ENCODE measurements around the gene CREBBP. TPM values are rescaled to one million over a fixed set of nuclear protein-coding genes. Genes with fewer than 3 reads are reported as not detected.

CREBBP gene
- total RNA-seq, 1 experiment from 2014 or later: 79.1 TPM

GRCh38 chr16:3744018-3744417 is 136.5 kb downstream of the CREBBP start:
- Histone ChIP-seq H2AFZ (ENCODE audit: low read length) (no peak overlapping the region), H2BK20ac (ENCODE audit: low read depth, low read length, poor library complexity, severe bottlenecking) (no peak overlapping the region), H4K5ac (ENCODE audit: insufficient read length, low read depth, low read length) (no peak overlapping the region), H3K56ac (ENCODE audit: insufficient read length, low read depth, low read length) (no peak overlapping the region), H4K8ac (replicated peaks; ENCODE audit: insufficient read length, low read depth, low read length) (no peak overlapping the region), H3K9me3 (ENCODE audit: control insufficient read depth, low read depth, low read length) (no peaks in the 10 kb centered on the region), H3K4me1 (ENCODE audit: insufficient read depth, low read length) (no peaks in the 10 kb centered on the region), H3K79me2 (ENCODE audit: insufficient read depth, low read length) (no peaks in the 10 kb centered on the region), H3K27me3 (ENCODE audit: insufficient read depth, low read length) (no peaks in the 10 kb centered on the region), H3K27ac (ENCODE audit: insufficient read length, low read depth, low read length) (no peak overlapping the region), H3T11ph (ENCODE audit: low read length) (no peak overlapping the region), H2BK5ac (ENCODE audit: insufficient read length, low read length) (no peak overlapping the region), H3K14ac (ENCODE audit: insufficient read depth, low read length) (no peak overlapping the region), H3K9ac (ENCODE audit: extremely low read depth, insufficient read length, low read length) (no peak overlapping the region), H3K79me1 (ENCODE audit: insufficient read depth, low read depth, low read length, poor library complexity, severe bottlenecking) (no peaks in the 10 kb centered on the region), H2BK15ac (ENCODE audit: low read depth, low read length) (no peak overlapping the region), H4K91ac (ENCODE audit: insufficient read length, low read depth, low read length) (no peak overlapping the region), H2AK5ac (ENCODE audit: insufficient read length, low read length) (no peak overlapping the region), H3K23me2 (ENCODE audit: insufficient read length, low read depth, low read length, poor library complexity, severe bottlenecking) (no peaks in the 10 kb centered on the region), H3K23ac (ENCODE audit: insufficient read length, low read depth, low read length) (no peak overlapping the region), H3K18ac (ENCODE audit: insufficient read length, low read depth, low read length) (no peak overlapping the region), H4K20me1 (ENCODE audit: control insufficient read depth, insufficient read depth, insufficient read length) (no peaks in the 10 kb centered on the region), H2BK120ac (ENCODE audit: low read depth, low read length, poor library complexity, severe bottlenecking) (no peak overlapping the region), H3K4ac (ENCODE audit: low read depth, low read length) (no peak overlapping the region), H3K4me2 (ENCODE audit: insufficient read depth, insufficient read length, low read length) (no peak overlapping the region), H2BK12ac (ENCODE audit: insufficient read length, low read depth, low read length) (no peak overlapping the region)
- H3K4me3 Mint-ChIP-seq: no peak overlapping the region
- peaks cover 26 to 89% (median 64%) of the 10 kb centered on the region in 3 experiments for H3K36me3 Mint-ChIP-seq (ENCODE audit: insufficient read depth in 1 of 3, low read depth in 3 of 3)
- no CpG with 5 or more reads among the region's 7 CpGs for WGBS (ENCODE audit: extremely low coverage, insufficient read length, low lambda C conversion rate)
- no peak for TF ChIP-seq CTCF (conservative IDR thresholded peaks at IDR 0.05)
- H3K9me3 Mint-ChIP-seq: no peaks in the 10 kb centered on the region
- H3K4me1 Mint-ChIP-seq: no peaks in the 10 kb centered on the region
- peak overlapping the region in 1 of 3 experiments; percentile 5; a peak in 1 of 7 replicates for H3K27ac Mint-ChIP-seq
- DNase-seq: peak; percentile 10
- H3K27me3 Mint-ChIP-seq (ENCODE audit: low read depth): no peaks in the 10 kb centered on the region

Data from H9 (cell line).